Thymus (tissue), 11 donors: ENCODE measurements around the gene WBP4. TPM values are rescaled to one million over a fixed set of nuclear protein-coding genes. Genes with fewer than 3 reads are reported as not detected.
"Not testable (repeated sequence)": the region's sequence is repeated elsewhere in the genome, so short reads cannot be mapped to it uniquely, and the experiment has no call there.

Source experiments
- DNase-seq, 9 donors: peaks; one replicate each; pipeline ENCODE4 v3.0.0-alpha.2; 2013; ENCODE audit warnings: low spot score in 9 of 9, low read depth in 6 of 9, missing footprints in 1 of 9
- H3K27ac ChIP-seq, 2 donors: one replicate each; pipeline ENCODE4 v1.5.1; 2013; ENCODE audit warnings: control low read depth in 1 of 2, low read depth in 1 of 2, low read length in 1 of 2, mild to moderate bottlenecking in 1 of 2, moderate library complexity in 1 of 2
- H3K27me3 ChIP-seq, 2 donors: one replicate each; pipeline ENCODE4 v1.5.1; 2013; ENCODE audit warnings: low read length in 1 of 2; ENCODE audit not compliant: control insufficient read depth in 2 of 2, insufficient read depth in 1 of 2
- H3K36me3 ChIP-seq, 2 donors: one replicate each; pipeline ENCODE4 v1.5.1; 2013; ENCODE audit warnings: low read length in 1 of 2, mild to moderate bottlenecking in 1 of 2, moderate library complexity in 1 of 2; ENCODE audit not compliant: control insufficient read depth in 2 of 2, insufficient read depth in 2 of 2
- H3K4me1 ChIP-seq, 2 donors: one replicate each; pipeline ENCODE4 v1.5.1; 2013; ENCODE audit warnings: low read length in 2 of 2; ENCODE audit not compliant: control insufficient read depth in 2 of 2, insufficient read depth in 2 of 2
- H3K4me3 ChIP-seq, 2 donors: one replicate each; pipeline ENCODE4 v1.5.1; 2013; ENCODE audit warnings: low read length in 2 of 2, control low read depth in 1 of 2, mild to moderate bottlenecking in 1 of 2
- H3K9me3 ChIP-seq, 2 donors: one replicate each; pipeline ENCODE4 v1.5.1; 2013; ENCODE audit warnings: low read length in 1 of 2, mild to moderate bottlenecking in 1 of 2; ENCODE audit not compliant: control insufficient read depth in 2 of 2, insufficient read depth in 1 of 2
- WGBS: extraction: QIAGEN DNeasy Blood & Tissue Kit; methylation state at CpG from one replicate; pipeline ENCODE4 v1.1.7; 2013; 5-methylcytosine and 5-hydroxymethylcytosine counted together
- polyA plus RNA-seq: library from polyadenylated mRNA; stranded (reverse); fragments of 200-250 nt; gene quantifications from one replicate; pipeline ENCODE4 v1.2.3, GENCODE V29; 2013
- total RNA-seq: library from RNA; stranded (reverse); fragments of 120-200 nt; gene quantifications from one replicate; pipeline ENCODE4 v1.2.4, GENCODE V29; 2013
- donor health status: healthy.

WBP4 gene
- total and polyA plus RNA-seq, 2 donors = 15.2 to 16.6 TPM

GRCh38 chr13:41131189-41131588, 69.9 kb downstream of the WBP4 start:
- H3K9me3 ChIP-seq, H3K4me3 ChIP-seq: not testable (repeated sequence)
- peaks cover 13 to 27% of the 10 kb centered on the region in 2 donors for H3K4me1 ChIP-seq

GRCh38 chr13:41131660-41132511, 70.6 kb downstream of the WBP4 start:
- WGBS = 34% methylated on average over 48 of the region's 48 CpGs
- H3K27me3 ChIP-seq, H3K9me3 ChIP-seq, H3K36me3 ChIP-seq: not testable (repeated sequence)
- peak in 1 of 9 donors; percentile 8 for DNase-seq
- Histone ChIP-seq H3K4me1 (peaks cover 13 to 27% of the 10 kb centered on the region in 2 donors), H3K4me3 (peak overlapping the region; percentile 54 to 92), H3K27ac (peak overlapping the region; percentile 75 to 86)

More at GRCh38 chr13:41131189-41131588, 69.9 kb downstream of the WBP4 start:
- H3K36me3 ChIP-seq, DNase-seq, H3K27ac ChIP-seq, H3K27me3 ChIP-seq: not testable (repeated sequence)
- 97% methylated on average over 4 of the region's 4 CpGs for WGBS

- Histone ChIP-seq H3K27ac (peak within 1 kb of the TSS; percentile 75 to 86), H3K4me1 (peaks cover 13 to 27% of the 10 kb centered on the region in 2 donors), H3K9me3 (no peaks in the 10 kb centered on the region), H3K36me3 (no peaks in the 10 kb centered on the region), H3K27me3 (no peaks in the 10 kb centered on the region), H3K4me3 (peak within 1 kb of the TSS; percentile 54 to 92)
- WGBS = under 1% methylated on average over 45 of the region's 45 CpGs
- peak; percentile 87 to 97 (median 94) for DNase-seq
These were observed 71.3 kb downstream of the WBP4 start, which contains the start of gene KBTBD6 for GRCh38 chr13:41132512-41133152. Gene KBTBD6, minus strand, starts transcription at chr13:41132802. Its CDS starts 291 bp downstream, at chr13:41132511.

Other genes with a start within 250 kb of the WBP4 start
- 89.3 TPM for gene ELF1, start 42.2 kb upstream of the WBP4 start, total RNA-seq
- gene ELF1, start 42.2 kb upstream of the WBP4 start, polyA plus RNA-seq = 64.2 TPM
- gene KBTBD6, start 71.3 kb downstream of the WBP4 start, total RNA-seq = 5.5 TPM
- gene KBTBD6, start 71.3 kb downstream of the WBP4 start, polyA plus RNA-seq = 7.0 TPM
- gene KBTBD7, start 133.1 kb downstream of the WBP4 start, total RNA-seq = 6.9 TPM
- gene KBTBD7, start 133.1 kb downstream of the WBP4 start, polyA plus RNA-seq = 5.8 TPM
- 16.3 TPM for gene MTRF1, start 202.1 kb downstream of the WBP4 start, total RNA-seq
- gene MTRF1, start 202.1 kb downstream of the WBP4 start, polyA plus RNA-seq = 24.5 TPM
- gene NAA16, start 249.8 kb downstream of the WBP4 start, total RNA-seq = 10.6 TPM
- gene NAA16, start 249.8 kb downstream of the WBP4 start, polyA plus RNA-seq = 23.8 TPM